Measurements from ENCODE around the gene AGAP2.

- TF ChIP-seq CTCF (IDR thresholded peaks at IDR 0.05) = no peak
- no peak for TF ChIP-seq POLR2A (IDR thresholded peaks at IDR 0.05)
These were observed 15.6 kb downstream of the AGAP2 start for GRCh38 chr12:57722716-57723629.
